ENCODE results near the gene F2RL2.
A peak's percentile ranks its signal among the peaks of the same experiment; 100 is the strongest.
"Not testable (repeated sequence)": the region's sequence is repeated elsewhere in the genome, so short reads cannot be mapped to it uniquely, and the experiment has no call there.

Gene F2RL2

GRCh38 chr5:76622076-76622475 is 1.1 kb downstream of the F2RL2 start:
- DNase-seq (ENCODE audit: low read depth in 2 of 2): no peak

GRCh38 chr5:76620166-76620565 is 3.0 kb downstream of the F2RL2 start:
- DNase-seq (ENCODE audit: low read depth in 2 of 2): no peak

GRCh38 chr5:76617675-76618074 is 5.5 kb downstream of the F2RL2 start:
- DNase-seq (ENCODE audit: low read depth in 2 of 2): peak; percentile 70 to 74

GRCh38 chr5:76617229-76617628 is 6.0 kb downstream of the F2RL2 start:
- DNase-seq (ENCODE audit: low read depth in 2 of 2): no peak

GRCh38 chr5:76616206-76616605 is 7.0 kb downstream of the F2RL2 start:
- DNase-seq (ENCODE audit: low read depth in 2 of 2): no peak

- DNase-seq (ENCODE audit: low read depth in 2 of 2): no peak
Observed at GRCh38 chr5:76615759-76616158, 7.4 kb downstream of the F2RL2 start.

GRCh38 chr5:76612942-76613341 is 10.3 kb downstream of the F2RL2 start:
- no peak for DNase-seq (ENCODE audit: low read depth in 2 of 2)

- DNase-seq (ENCODE audit: low read depth in 2 of 2): no peak
Observed at GRCh38 chr5:76610196-76610595, 13.0 kb downstream of the F2RL2 start.

- DNase-seq (ENCODE audit: low read depth in 2 of 2): no peak
Observed at GRCh38 chr5:76608833-76609232, 14.4 kb downstream of the F2RL2 start.

- DNase-seq (ENCODE audit: low read depth in 2 of 2): no peak
Observed at GRCh38 chr5:76607353-76607871, 15.8 kb downstream of the F2RL2 start.

- DNase-seq (ENCODE audit: low read depth in 2 of 2): no peak
Observed at GRCh38 chr5:76606701-76607100, 16.5 kb downstream of the F2RL2 start.

- no peak for DNase-seq (ENCODE audit: low read depth in 2 of 2)
Observed at GRCh38 chr5:76604838-76605237, 18.4 kb downstream of the F2RL2 start.

GRCh38 chr5:76603991-76604390 is 19.2 kb downstream of the F2RL2 start:
- DNase-seq (ENCODE audit: low read depth in 2 of 2): not testable (repeated sequence)

GRCh38 chr5:76602094-76602726 is 21.0 kb downstream of the F2RL2 start:
- DNase-seq (ENCODE audit: low read depth in 2 of 2): no peak

- DNase-seq (ENCODE audit: low read depth in 2 of 2): peak; percentile 49 to 53
Observed at GRCh38 chr5:76601470-76601869, 21.7 kb downstream of the F2RL2 start.

GRCh38 chr5:76600716-76601115 is 22.5 kb downstream of the F2RL2 start:
- no peak for DNase-seq (ENCODE audit: low read depth in 2 of 2)

- peak; percentile 46 to 51 for DNase-seq (ENCODE audit: low read depth in 2 of 2)
Observed at GRCh38 chr5:76598531-76598930, 24.7 kb downstream of the F2RL2 start.

- no peak for DNase-seq (ENCODE audit: low read depth in 2 of 2)
Observed at GRCh38 chr5:76595755-76596481, 27.3 kb downstream of the F2RL2 start.

- no peak for DNase-seq (ENCODE audit: low read depth in 2 of 2)
Observed at GRCh38 chr5:76594107-76594506, 29.1 kb downstream of the F2RL2 start.

- DNase-seq (ENCODE audit: low read depth in 2 of 2): no peak
Observed at GRCh38 chr5:76592692-76593091, 30.5 kb downstream of the F2RL2 start.

- DNase-seq (ENCODE audit: low read depth in 2 of 2): no peak
Observed at GRCh38 chr5:76591366-76591765, 31.8 kb downstream of the F2RL2 start.

GRCh38 chr5:76590027-76590426 is 33.2 kb downstream of the F2RL2 start:
- no peak for DNase-seq (ENCODE audit: low read depth in 2 of 2)

GRCh38 chr5:76586531-76586930 is 36.7 kb downstream of the F2RL2 start:
- DNase-seq (ENCODE audit: low read depth in 2 of 2): no peak
